Vagina (tissue), 2 donors: ENCODE results near the gene HOXC5.

Experiments
- POLR2A ChIP-seq, 2 donors: fragments of 450-650 bp; IDR thresholded peaks; one replicate each; pipeline ENCODE4 v1.6.1; 2017; ENCODE audit warnings: antibody characterized with exemption in 2 of 2, mild to moderate bottlenecking in 2 of 2, moderate library complexity in 2 of 2
- POLR2AphosphoS5 ChIP-seq, 2 donors: sonication (generic); formaldehyde crosslinking; IDR thresholded peaks; one replicate each; pipeline ENCODE4 v1.9.0; 2017; ENCODE audit warnings: antibody characterized with exemption in 2 of 2, mild to moderate bottlenecking in 2 of 2, low read depth in 1 of 2; ENCODE audit not compliant: insufficient read depth in 1 of 2
- TF ChIP-seq, protein P1 (sequence below), 3 experiments: fragments of 450-650 bp in 2 of 3; fragments of 200-600 bp in 1 of 3; sonication (generic) in 1 of 3; IDR thresholded peaks; one replicate each; pipeline ENCODE4 v1.5.1; 2017 to 2019; ENCODE audit warnings: antibody characterized with exemption in 3 of 3, mild to moderate bottlenecking in 2 of 3, moderate library complexity in 2 of 3

DNA sequence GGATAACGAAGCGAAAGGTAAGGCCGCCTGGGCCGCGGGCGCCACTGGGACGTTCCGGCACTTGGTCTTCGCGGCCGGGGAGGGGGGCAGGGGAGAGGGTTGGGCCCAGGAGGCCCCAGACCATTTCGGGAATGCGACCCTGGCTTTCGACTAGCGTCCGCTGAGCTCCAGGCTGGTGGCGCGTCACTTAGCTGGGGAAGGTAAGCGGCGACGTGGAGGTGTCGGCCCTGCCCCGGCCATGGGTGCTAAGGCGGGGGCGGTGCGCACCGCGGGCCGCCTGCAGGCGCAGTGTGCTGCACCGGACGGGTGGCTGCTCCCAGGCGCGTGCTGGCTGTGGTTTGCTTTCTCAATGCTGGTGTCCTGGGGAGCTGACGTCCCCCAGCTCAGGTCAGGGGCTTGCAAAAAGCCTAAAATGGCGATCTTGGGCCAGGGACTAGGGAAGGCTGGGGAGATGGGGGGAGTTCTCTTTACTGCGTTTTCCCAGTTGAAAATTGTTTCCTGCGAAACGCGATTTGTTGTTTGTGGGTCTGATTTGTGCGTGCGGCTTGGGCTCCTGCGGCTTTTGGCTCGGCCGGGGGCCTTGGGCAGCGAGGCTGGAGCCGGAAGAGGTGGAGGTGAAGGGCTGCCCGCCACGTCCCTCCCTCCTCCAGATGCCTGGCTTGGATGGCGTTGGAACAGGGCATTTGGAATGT lies 46.7 kb upstream of the HOXC5 start:
- TF ChIP-seq, protein P1, sequence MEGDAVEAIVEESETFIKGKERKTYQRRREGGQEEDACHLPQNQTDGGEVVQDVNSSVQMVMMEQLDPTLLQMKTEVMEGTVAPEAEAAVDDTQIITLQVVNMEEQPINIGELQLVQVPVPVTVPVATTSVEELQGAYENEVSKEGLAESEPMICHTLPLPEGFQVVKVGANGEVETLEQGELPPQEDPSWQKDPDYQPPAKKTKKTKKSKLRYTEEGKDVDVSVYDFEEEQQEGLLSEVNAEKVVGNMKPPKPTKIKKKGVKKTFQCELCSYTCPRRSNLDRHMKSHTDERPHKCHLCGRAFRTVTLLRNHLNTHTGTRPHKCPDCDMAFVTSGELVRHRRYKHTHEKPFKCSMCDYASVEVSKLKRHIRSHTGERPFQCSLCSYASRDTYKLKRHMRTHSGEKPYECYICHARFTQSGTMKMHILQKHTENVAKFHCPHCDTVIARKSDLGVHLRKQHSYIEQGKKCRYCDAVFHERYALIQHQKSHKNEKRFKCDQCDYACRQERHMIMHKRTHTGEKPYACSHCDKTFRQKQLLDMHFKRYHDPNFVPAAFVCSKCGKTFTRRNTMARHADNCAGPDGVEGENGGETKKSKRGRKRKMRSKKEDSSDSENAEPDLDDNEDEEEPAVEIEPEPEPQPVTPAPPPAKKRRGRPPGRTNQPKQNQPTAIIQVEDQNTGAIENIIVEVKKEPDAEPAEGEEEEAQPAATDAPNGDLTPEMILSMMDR (IDR thresholded peaks at IDR 0.05), result no peak
- TF ChIP-seq POLR2A (IDR thresholded peaks at IDR 0.05) (no peak), POLR2AphosphoS5 (IDR thresholded peaks at IDR 0.05; ENCODE audit: insufficient read depth in 1 of 2, low read depth in 1 of 2) (no peak)
